ENCODE measurements around the gene AGK.

Gene AGK

DNA sequence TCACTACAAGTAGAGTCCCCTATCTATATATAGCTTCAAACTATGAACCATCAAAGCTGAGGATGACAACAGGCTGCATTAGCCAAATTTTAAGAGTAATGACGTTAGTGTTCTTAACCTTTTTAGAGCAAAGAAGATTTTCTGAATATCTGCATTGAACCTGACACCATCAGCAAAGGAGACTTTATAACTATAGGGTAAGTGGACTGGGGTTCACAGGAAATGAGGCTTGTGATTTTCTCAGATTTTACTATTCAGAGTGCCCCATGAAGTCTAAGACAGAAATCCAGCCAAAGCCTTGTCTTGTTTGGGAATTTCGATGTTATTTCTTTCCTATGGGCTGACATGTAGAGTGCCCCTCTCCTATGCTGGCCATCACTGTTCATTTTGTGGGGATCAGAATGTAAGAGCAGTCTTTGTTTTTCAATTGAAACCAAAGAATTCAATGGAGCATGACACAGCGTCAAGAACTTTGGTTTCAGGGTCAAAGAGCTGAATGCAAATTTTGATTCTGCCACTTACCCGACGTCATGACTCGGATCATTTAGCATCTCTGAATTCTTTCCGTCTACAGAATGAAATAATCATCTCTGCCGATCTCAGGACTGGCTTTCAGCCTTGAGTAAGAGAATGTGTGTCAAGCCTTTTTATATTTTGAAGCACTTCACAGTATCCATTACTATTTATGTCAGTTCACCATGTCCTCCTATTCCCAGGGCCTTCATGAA, 98.1 kb downstream of the AGK start:
- TF ChIP-seq, protein P1, sequence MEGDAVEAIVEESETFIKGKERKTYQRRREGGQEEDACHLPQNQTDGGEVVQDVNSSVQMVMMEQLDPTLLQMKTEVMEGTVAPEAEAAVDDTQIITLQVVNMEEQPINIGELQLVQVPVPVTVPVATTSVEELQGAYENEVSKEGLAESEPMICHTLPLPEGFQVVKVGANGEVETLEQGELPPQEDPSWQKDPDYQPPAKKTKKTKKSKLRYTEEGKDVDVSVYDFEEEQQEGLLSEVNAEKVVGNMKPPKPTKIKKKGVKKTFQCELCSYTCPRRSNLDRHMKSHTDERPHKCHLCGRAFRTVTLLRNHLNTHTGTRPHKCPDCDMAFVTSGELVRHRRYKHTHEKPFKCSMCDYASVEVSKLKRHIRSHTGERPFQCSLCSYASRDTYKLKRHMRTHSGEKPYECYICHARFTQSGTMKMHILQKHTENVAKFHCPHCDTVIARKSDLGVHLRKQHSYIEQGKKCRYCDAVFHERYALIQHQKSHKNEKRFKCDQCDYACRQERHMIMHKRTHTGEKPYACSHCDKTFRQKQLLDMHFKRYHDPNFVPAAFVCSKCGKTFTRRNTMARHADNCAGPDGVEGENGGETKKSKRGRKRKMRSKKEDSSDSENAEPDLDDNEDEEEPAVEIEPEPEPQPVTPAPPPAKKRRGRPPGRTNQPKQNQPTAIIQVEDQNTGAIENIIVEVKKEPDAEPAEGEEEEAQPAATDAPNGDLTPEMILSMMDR (IDR thresholded peaks at IDR 0.05; ENCODE audit: low read depth, low read length), result no peak
- TF ChIP-seq POLR2A (IDR thresholded peaks at IDR 0.05; ENCODE audit: extremely low read depth, insufficient read length), result no peak
- no peak for TF ChIP-seq MYC (IDR thresholded peaks at IDR 0.05; ENCODE audit: low read depth, low read length)
- TF ChIP-seq, protein P2, sequence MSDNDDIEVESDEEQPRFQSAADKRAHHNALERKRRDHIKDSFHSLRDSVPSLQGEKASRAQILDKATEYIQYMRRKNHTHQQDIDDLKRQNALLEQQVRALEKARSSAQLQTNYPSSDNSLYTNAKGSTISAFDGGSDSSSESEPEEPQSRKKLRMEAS (IDR thresholded peaks at IDR 0.05; ENCODE audit: low read depth, low read length), result no peak
- DNase-seq (ENCODE audit: low read depth), result no peak

DNA sequence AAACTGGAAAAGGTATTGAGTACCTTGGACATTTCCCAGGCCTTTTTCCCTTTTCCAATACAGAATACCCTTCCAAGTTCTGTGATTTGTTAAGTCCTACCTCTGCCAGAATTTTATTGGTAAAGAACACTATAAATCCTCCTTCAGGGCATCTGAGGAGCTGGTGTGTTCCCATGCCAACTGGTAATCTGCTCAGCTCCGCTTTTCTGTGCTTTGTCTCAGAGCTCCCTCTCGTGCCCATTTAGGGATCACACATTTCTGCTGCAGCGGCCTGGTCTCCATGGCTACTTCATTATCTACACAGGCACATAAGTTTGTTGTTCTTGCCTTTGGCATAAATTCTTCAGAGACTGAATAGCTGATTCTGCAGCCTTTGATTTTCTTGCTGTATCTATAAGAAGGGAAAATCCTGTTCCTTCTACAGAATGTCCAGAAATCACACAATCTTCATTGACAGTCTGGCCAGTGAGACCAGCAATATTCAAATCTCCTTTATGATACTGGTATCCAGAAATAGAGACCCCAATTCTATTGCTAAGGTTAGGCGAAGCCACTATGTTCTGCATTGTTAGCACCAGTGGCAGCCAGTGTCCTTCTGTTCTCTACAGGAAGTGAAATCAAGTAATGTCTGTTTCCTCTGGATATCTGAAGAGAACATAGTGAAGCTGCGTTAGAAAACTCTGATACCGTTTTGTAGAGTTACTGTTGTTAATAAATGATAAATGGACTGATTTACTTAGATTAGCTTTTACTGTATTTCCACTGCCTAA, 98.8 kb downstream of the AGK start:
- TF ChIP-seq POLR2A (IDR thresholded peaks at IDR 0.05; ENCODE audit: extremely low read depth, insufficient read length) (no peak), MYC (IDR thresholded peaks at IDR 0.05; ENCODE audit: low read depth, low read length) (no peak)
- TF ChIP-seq, protein P1 (IDR thresholded peaks at IDR 0.05; ENCODE audit: low read depth, low read length), result peak; percentile 67
- TF ChIP-seq, protein P2 (IDR thresholded peaks at IDR 0.05; ENCODE audit: low read depth, low read length), result no peak
- DNase-seq (ENCODE audit: low read depth), result peak; percentile 62
- no peak overlapping the region for H3K4me3 ChIP-seq (ENCODE audit: low read depth, low read length)

More for the DNA sequence above, 98.1 kb downstream of the AGK start:
- no peak overlapping the region for H3K4me3 ChIP-seq (ENCODE audit: low read depth, low read length)

DNA sequence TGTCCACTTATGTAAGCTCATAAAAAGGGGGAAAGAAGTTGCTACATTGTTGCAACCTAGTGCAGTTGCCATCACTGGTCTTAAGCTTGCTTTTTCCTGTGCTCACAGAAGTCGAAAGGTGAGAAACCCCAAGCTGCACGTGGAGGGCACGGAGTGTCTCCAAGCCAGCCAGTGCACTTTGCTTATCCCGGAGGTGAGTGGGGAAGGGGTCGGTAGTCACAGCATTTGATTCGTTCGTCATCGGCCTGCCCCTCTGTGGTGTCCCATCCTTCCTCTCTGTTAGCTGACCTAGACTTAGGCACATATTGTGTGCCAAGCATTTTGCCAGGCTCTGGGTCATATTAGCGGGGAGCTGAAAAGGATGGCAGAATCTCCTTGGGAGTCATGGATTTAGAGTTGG, 100.2 kb downstream of the AGK start:
- DNase-seq (ENCODE audit: low read depth), result no peak
- H3K4me3 ChIP-seq (ENCODE audit: low read depth, low read length), result no peak overlapping the region
- TF ChIP-seq, protein P1 (IDR thresholded peaks at IDR 0.05; ENCODE audit: low read depth, low read length), result no peak
- TF ChIP-seq, protein P2 (IDR thresholded peaks at IDR 0.05; ENCODE audit: low read depth, low read length), result no peak
- TF ChIP-seq POLR2A (IDR thresholded peaks at IDR 0.05; ENCODE audit: extremely low read depth, insufficient read length) (no peak), MYC (IDR thresholded peaks at IDR 0.05; ENCODE audit: low read depth, low read length) (no peak)

DNA sequence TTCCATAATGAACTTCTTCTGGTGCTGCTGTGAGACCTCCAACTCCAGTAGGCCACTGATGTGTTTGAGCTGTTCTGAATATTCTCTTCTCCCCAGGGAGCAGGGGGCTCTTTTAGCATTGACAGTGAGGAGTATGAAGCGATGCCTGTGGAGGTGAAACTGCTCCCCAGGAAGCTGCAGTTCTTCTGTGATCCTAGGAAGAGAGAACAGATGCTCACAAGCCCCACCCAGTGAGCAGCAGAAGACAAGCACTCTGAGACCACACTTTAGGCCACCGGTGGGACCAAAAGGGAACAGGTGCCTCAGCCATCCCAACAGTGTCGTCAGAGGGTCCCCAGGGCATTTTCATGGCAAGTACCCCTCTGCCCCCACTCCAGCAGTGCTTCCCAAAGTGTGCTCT, 101.5 kb downstream of the AGK start:
- TF ChIP-seq, protein P1 (IDR thresholded peaks at IDR 0.05; ENCODE audit: low read depth, low read length), result no peak
- TF ChIP-seq MYC (IDR thresholded peaks at IDR 0.05; ENCODE audit: low read depth, low read length) (no peak), POLR2A (IDR thresholded peaks at IDR 0.05; ENCODE audit: extremely low read depth, insufficient read length) (no peak)
- TF ChIP-seq, protein P2 (IDR thresholded peaks at IDR 0.05; ENCODE audit: low read depth, low read length), result no peak
- H3K4me3 ChIP-seq (ENCODE audit: low read depth, low read length), result no peak overlapping the region
- DNase-seq (ENCODE audit: low read depth), result no peak

DNA sequence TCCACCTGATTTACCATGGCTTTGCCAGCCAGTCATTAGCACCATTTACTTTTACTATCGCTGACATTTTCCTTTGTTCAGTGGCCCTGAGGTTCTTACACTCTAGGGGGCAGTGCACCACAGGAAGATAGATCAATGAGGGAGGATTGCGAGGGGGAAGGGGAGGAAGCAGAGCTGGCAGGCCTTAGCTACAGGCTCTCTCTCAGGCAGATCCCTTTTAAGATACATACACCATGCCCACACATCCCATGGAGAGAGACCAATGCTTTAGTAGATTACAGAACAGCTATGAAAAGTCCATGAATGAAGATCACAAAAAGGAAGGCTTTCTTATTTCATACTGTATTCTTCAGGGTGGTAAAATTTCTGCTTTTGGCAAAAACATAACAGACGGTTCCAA, 103.3 kb downstream of the AGK start:
- peak; percentile 87 for DNase-seq (ENCODE audit: low read depth)
- TF ChIP-seq, protein P2 (IDR thresholded peaks at IDR 0.05; ENCODE audit: low read depth, low read length), result no peak
- peak; percentile 43; the same call in 1 of the 2 replicates for TF ChIP-seq MYC (IDR thresholded peaks at IDR 0.05; ENCODE audit: low read depth, low read length)
- no peak for TF ChIP-seq POLR2A (IDR thresholded peaks at IDR 0.05; ENCODE audit: extremely low read depth, insufficient read length)
- TF ChIP-seq, protein P1 (IDR thresholded peaks at IDR 0.05; ENCODE audit: low read depth, low read length), result peak; percentile 92
- no peak overlapping the region for H3K4me3 ChIP-seq (ENCODE audit: low read depth, low read length)
